ENCODE results near the gene FANCI.

- no peak for TF ChIP-seq RAD21 (IDR thresholded peaks at IDR 0.05; ENCODE audit: low read length)
- no peak for TF ChIP-seq CHD1 (IDR thresholded peaks at IDR 0.05; ENCODE audit: low read depth, low read length)
- no peak for TF ChIP-seq RFX5 (IDR thresholded peaks at IDR 0.05; ENCODE audit: low read depth, low read length)
- TF ChIP-seq USF2 (IDR thresholded peaks at IDR 0.05; ENCODE audit: low read depth, low read length), result no peak
- no peak for TF ChIP-seq SMC3 (IDR thresholded peaks at IDR 0.05; ENCODE audit: low read depth, low read length)
- no peak for TF ChIP-seq CTCF (conservative IDR thresholded peaks at IDR 0.05; ENCODE audit: low read depth, low read length)
- no peak for TF ChIP-seq MAFK (IDR thresholded peaks at IDR 0.05; ENCODE audit: low read depth, low read length)
Measured at GRCh38 chr15:89227425-89227824, 16.4 kb upstream of the FANCI start.
